Measurements from ENCODE around the gene GLS. TPM values are rescaled to one million over a fixed set of nuclear protein-coding genes. Genes with fewer than 3 reads are reported as not detected.

GLS gene
- total RNA-seq, 1 donor from 2014 or later, result 185 TPM

- no peak overlapping the region for H3K27ac Mint-ChIP-seq
- TF ChIP-seq CTCF (IDR thresholded peaks at IDR 0.05; ENCODE audit: unreplicated experiment), result no peak
- peaks cover 65% of the 10 kb centered on the region for H3K36me3 Mint-ChIP-seq
- no peak overlapping the region for H3K4me3 Mint-ChIP-seq
- DNase-seq (ENCODE audit: low spot score in 2 of 2, unreplicated experiment in 2 of 2), result no peak
- peaks cover 9% of the 10 kb centered on the region for H3K4me1 Mint-ChIP-seq
- H3K27me3 Mint-ChIP-seq (ENCODE audit: low read depth), result no peaks in the 10 kb centered on the region
- peaks cover 4% of the 10 kb centered on the region for H3K9me3 Mint-ChIP-seq
These were observed 125.7 kb downstream of the GLS start for GRCh38 chr2:191006297-191006696.

- Mint-ChIP-seq H3K9me3 (peaks cover 4% of the 10 kb centered on the region), H3K27ac (no peak overlapping the region), H3K36me3 (peaks cover 60% of the 10 kb centered on the region), H3K27me3 (ENCODE audit: low read depth) (no peaks in the 10 kb centered on the region), H3K4me3 (no peak overlapping the region), H3K4me1 (peaks cover 13% of the 10 kb centered on the region)
- no peak for DNase-seq (ENCODE audit: low spot score in 2 of 2, unreplicated experiment in 2 of 2)
- TF ChIP-seq CTCF (IDR thresholded peaks at IDR 0.05; ENCODE audit: unreplicated experiment), result no peak
These were observed 126.6 kb downstream of the GLS start for GRCh38 chr2:191006997-191007783.

GRCh38 chr2:191008286-191008685, 127.7 kb downstream of the GLS start:
- Mint-ChIP-seq H3K36me3 (peaks cover 50% of the 10 kb centered on the region), H3K4me3 (no peak overlapping the region), H3K27me3 (ENCODE audit: low read depth) (no peaks in the 10 kb centered on the region), H3K9me3 (peaks cover 4% of the 10 kb centered on the region), H3K4me1 (peaks cover 13% of the 10 kb centered on the region), H3K27ac (peak overlapping the region; percentile 58)
- no peak for DNase-seq (ENCODE audit: low spot score in 2 of 2, unreplicated experiment in 2 of 2)
- TF ChIP-seq CTCF (IDR thresholded peaks at IDR 0.05; ENCODE audit: unreplicated experiment), result no peak

- Mint-ChIP-seq H3K4me1 (peaks cover 13% of the 10 kb centered on the region), H3K27me3 (ENCODE audit: low read depth) (no peaks in the 10 kb centered on the region), H3K27ac (no peak overlapping the region), H3K9me3 (peaks cover 4% of the 10 kb centered on the region), H3K4me3 (no peak overlapping the region), H3K36me3 (peaks cover 35% of the 10 kb centered on the region)
- TF ChIP-seq CTCF (IDR thresholded peaks at IDR 0.05; ENCODE audit: unreplicated experiment), result no peak
- no peak for DNase-seq (ENCODE audit: low spot score in 2 of 2, unreplicated experiment in 2 of 2)
These were observed 129.1 kb downstream of the GLS start for GRCh38 chr2:191009541-191010374.

- H3K4me1 Mint-ChIP-seq, result peaks cover 13% of the 10 kb centered on the region
- no peak for TF ChIP-seq CTCF (IDR thresholded peaks at IDR 0.05; ENCODE audit: unreplicated experiment)
- no peak for DNase-seq (ENCODE audit: low spot score in 2 of 2, unreplicated experiment in 2 of 2)
- H3K36me3 Mint-ChIP-seq, result peaks cover 27% of the 10 kb centered on the region
- H3K4me3 Mint-ChIP-seq, result peak overlapping the region; percentile 20
- H3K27me3 Mint-ChIP-seq (ENCODE audit: low read depth), result peaks cover 3% of the 10 kb centered on the region
- H3K9me3 Mint-ChIP-seq, result no peaks in the 10 kb centered on the region
- peak overlapping the region; percentile 7 for H3K27ac Mint-ChIP-seq
These were observed 130.6 kb downstream of the GLS start for GRCh38 chr2:191010887-191011885.
